Embryonic facial prominence (tissue), 1 donor: ENCODE results near the gene SETD3.

Source experiments
- DNase-seq: peaks from one replicate; pipeline ENCODE4 v3.0.0-alpha.2; 2016; ENCODE audit errors: extremely low spot score

SETD3 gene

GRCh38 chr14:99460793-99461192, 19.9 kb downstream of the SETD3 start:
- no peak for DNase-seq

- no peak for DNase-seq
Observed at GRCh38 chr14:99459481-99460100, 21.1 kb downstream of the SETD3 start.

GRCh38 chr14:99454246-99454645, 26.4 kb downstream of the SETD3 start:
- no peak for DNase-seq

GRCh38 chr14:99452968-99453367, 27.7 kb downstream of the SETD3 start:
- no peak for DNase-seq

- DNase-seq, result no peak
Observed at GRCh38 chr14:99451234-99451633, 29.4 kb downstream of the SETD3 start.

- DNase-seq, result no peak
Observed at GRCh38 chr14:99450266-99450665, 30.4 kb downstream of the SETD3 start.

- DNase-seq, result no peak
Observed at GRCh38 chr14:99447739-99448138, 32.9 kb downstream of the SETD3 start.

GRCh38 chr14:99445931-99446330, 34.7 kb downstream of the SETD3 start:
- no peak for DNase-seq

GRCh38 chr14:99441918-99442317, 38.7 kb downstream of the SETD3 start:
- DNase-seq, result no peak

- DNase-seq, result no peak
Observed at GRCh38 chr14:99441157-99441870, 39.3 kb downstream of the SETD3 start.

GRCh38 chr14:99440278-99440677, 40.4 kb downstream of the SETD3 start:
- DNase-seq, result no peak

- no peak for DNase-seq
Observed at GRCh38 chr14:99437706-99438105, 43.0 kb downstream of the SETD3 start.

GRCh38 chr14:99436247-99437180, 44.1 kb downstream of the SETD3 start:
- DNase-seq, result no peak

GRCh38 chr14:99435327-99435726, 45.3 kb downstream of the SETD3 start:
- DNase-seq, result no peak

- DNase-seq, result no peak
Observed at GRCh38 chr14:99432485-99432884, 48.2 kb downstream of the SETD3 start.

GRCh38 chr14:99431986-99432385, 48.7 kb downstream of the SETD3 start:
- DNase-seq, result no peak

GRCh38 chr14:99430491-99430890, 50.2 kb downstream of the SETD3 start:
- no peak for DNase-seq

- DNase-seq, result no peak
Observed at GRCh38 chr14:99427632-99428300, 52.9 kb downstream of the SETD3 start.

- DNase-seq, result no peak
Observed at GRCh38 chr14:99426813-99427346, 53.8 kb downstream of the SETD3 start.

- no peak for DNase-seq
Observed at GRCh38 chr14:99426265-99426664, 54.4 kb downstream of the SETD3 start.

GRCh38 chr14:99425272-99425681, 55.4 kb downstream of the SETD3 start:
- no peak for DNase-seq
